ENCODE results near the gene CNGB1. TPM values are rescaled to one million over a fixed set of nuclear protein-coding genes. Genes with fewer than 3 reads are reported as not detected.

The CNGB1 gene
- total and polyA plus RNA-seq, 4 donors: under 0.01 TPM; not detected in 2

GRCh38 chr16:57883480-57883879 lies 87.4 kb downstream of the CNGB1 start:
- H3K4me3 ChIP-seq (ENCODE audit: low read depth in 1 of 3, low read length in 3 of 3): no peak overlapping the region
- H3K27ac ChIP-seq (ENCODE audit: low read depth in 1 of 2, low read length in 2 of 2): no peak overlapping the region
- TF ChIP-seq NR2F2 (IDR thresholded peaks at IDR 0.05) (no peak), FOXA2 (IDR thresholded peaks at IDR 0.05) (no peak)
- no peaks in the 10 kb centered on the region for H3K9me3 ChIP-seq (ENCODE audit: control insufficient read depth in 4 of 4, low read length in 3 of 4)
- no peaks in the 10 kb centered on the region for H3K36me3 ChIP-seq (ENCODE audit: control insufficient read depth in 4 of 4, insufficient read depth in 3 of 4, low read depth in 1 of 4, low read length in 3 of 4)
- no peak for DNase-seq (ENCODE audit: low spot score)
- no peak overlapping the region for H3K9ac ChIP-seq (ENCODE audit: low read depth in 1 of 2, low read length in 2 of 2)
- WGBS: 90% methylated on average over 4 of the region's 4 CpGs
- H3K27me3 ChIP-seq (ENCODE audit: control insufficient read depth in 4 of 4, insufficient read depth in 4 of 4, low read length in 3 of 4): no peaks in the 10 kb centered on the region
- H3K4me1 ChIP-seq (ENCODE audit: control insufficient read depth in 4 of 4, insufficient read depth in 4 of 4, low read length in 3 of 4): no peaks in the 10 kb centered on the region

GRCh38 chr16:57882792-57883191 lies 88.1 kb downstream of the CNGB1 start:
- TF ChIP-seq HNF4G (IDR thresholded peaks at IDR 0.05): no peak
- TF ChIP-seq FOXA1 (IDR thresholded peaks at IDR 0.05): no peak
- no peak for TF ChIP-seq FOXA2 (IDR thresholded peaks at IDR 0.05)
- no peak for TF ChIP-seq HNF4A (conservative IDR thresholded peaks at IDR 0.05)
- TF ChIP-seq RXRA (IDR thresholded peaks at IDR 0.05): no peak
- TF ChIP-seq, protein P1, sequence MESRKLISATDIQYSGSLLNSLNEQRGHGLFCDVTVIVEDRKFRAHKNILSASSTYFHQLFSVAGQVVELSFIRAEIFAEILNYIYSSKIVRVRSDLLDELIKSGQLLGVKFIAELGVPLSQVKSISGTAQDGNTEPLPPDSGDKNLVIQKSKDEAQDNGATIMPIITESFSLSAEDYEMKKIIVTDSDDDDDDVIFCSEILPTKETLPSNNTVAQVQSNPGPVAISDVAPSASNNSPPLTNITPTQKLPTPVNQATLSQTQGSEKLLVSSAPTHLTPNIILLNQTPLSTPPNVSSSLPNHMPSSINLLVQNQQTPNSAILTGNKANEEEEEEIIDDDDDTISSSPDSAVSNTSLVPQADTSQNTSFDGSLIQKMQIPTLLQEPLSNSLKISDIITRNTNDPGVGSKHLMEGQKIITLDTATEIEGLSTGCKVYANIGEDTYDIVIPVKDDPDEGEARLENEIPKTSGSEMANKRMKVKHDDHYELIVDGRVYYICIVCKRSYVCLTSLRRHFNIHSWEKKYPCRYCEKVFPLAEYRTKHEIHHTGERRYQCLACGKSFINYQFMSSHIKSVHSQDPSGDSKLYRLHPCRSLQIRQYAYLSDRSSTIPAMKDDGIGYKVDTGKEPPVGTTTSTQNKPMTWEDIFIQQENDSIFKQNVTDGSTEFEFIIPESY (IDR thresholded peaks at IDR 0.05): no peak
- TF ChIP-seq TAF1 (conservative IDR thresholded peaks at IDR 0.05): no peak
- no peak for TF ChIP-seq JUND (IDR thresholded peaks at IDR 0.05)
- TF ChIP-seq, protein P2, sequence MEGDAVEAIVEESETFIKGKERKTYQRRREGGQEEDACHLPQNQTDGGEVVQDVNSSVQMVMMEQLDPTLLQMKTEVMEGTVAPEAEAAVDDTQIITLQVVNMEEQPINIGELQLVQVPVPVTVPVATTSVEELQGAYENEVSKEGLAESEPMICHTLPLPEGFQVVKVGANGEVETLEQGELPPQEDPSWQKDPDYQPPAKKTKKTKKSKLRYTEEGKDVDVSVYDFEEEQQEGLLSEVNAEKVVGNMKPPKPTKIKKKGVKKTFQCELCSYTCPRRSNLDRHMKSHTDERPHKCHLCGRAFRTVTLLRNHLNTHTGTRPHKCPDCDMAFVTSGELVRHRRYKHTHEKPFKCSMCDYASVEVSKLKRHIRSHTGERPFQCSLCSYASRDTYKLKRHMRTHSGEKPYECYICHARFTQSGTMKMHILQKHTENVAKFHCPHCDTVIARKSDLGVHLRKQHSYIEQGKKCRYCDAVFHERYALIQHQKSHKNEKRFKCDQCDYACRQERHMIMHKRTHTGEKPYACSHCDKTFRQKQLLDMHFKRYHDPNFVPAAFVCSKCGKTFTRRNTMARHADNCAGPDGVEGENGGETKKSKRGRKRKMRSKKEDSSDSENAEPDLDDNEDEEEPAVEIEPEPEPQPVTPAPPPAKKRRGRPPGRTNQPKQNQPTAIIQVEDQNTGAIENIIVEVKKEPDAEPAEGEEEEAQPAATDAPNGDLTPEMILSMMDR (IDR thresholded peaks at IDR 0.05; ENCODE audit: low read depth, low read length, missing input control): no peak
- TF ChIP-seq EGR1 (IDR thresholded peaks at IDR 0.05; ENCODE audit: low read depth in 2 of 2): no peak
- TF ChIP-seq, protein P3, sequence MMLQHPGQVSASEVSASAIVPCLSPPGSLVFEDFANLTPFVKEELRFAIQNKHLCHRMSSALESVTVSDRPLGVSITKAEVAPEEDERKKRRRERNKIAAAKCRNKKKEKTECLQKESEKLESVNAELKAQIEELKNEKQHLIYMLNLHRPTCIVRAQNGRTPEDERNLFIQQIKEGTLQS (IDR thresholded peaks at IDR 0.05): no peak
- TF ChIP-seq, protein P4, sequence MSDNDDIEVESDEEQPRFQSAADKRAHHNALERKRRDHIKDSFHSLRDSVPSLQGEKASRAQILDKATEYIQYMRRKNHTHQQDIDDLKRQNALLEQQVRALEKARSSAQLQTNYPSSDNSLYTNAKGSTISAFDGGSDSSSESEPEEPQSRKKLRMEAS (IDR thresholded peaks at IDR 0.05): no peak
- no peak for TF ChIP-seq NR2F2 (IDR thresholded peaks at IDR 0.05)
- TF ChIP-seq, protein P5, sequence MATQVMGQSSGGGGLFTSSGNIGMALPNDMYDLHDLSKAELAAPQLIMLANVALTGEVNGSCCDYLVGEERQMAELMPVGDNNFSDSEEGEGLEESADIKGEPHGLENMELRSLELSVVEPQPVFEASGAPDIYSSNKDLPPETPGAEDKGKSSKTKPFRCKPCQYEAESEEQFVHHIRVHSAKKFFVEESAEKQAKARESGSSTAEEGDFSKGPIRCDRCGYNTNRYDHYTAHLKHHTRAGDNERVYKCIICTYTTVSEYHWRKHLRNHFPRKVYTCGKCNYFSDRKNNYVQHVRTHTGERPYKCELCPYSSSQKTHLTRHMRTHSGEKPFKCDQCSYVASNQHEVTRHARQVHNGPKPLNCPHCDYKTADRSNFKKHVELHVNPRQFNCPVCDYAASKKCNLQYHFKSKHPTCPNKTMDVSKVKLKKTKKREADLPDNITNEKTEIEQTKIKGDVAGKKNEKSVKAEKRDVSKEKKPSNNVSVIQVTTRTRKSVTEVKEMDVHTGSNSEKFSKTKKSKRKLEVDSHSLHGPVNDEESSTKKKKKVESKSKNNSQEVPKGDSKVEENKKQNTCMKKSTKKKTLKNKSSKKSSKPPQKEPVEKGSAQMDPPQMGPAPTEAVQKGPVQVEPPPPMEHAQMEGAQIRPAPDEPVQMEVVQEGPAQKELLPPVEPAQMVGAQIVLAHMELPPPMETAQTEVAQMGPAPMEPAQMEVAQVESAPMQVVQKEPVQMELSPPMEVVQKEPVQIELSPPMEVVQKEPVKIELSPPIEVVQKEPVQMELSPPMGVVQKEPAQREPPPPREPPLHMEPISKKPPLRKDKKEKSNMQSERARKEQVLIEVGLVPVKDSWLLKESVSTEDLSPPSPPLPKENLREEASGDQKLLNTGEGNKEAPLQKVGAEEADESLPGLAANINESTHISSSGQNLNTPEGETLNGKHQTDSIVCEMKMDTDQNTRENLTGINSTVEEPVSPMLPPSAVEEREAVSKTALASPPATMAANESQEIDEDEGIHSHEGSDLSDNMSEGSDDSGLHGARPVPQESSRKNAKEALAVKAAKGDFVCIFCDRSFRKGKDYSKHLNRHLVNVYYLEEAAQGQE (IDR thresholded peaks at IDR 0.05): no peak
- no peak for TF ChIP-seq YY1 (IDR thresholded peaks at IDR 0.05)
- Histone ChIP-seq H3K27me3 (ENCODE audit: control insufficient read depth in 4 of 4, insufficient read depth in 4 of 4, low read length in 3 of 4) (no peaks in the 10 kb centered on the region), H3K4me1 (ENCODE audit: control insufficient read depth in 4 of 4, insufficient read depth in 4 of 4, low read length in 3 of 4) (no peaks in the 10 kb centered on the region), H3K9me3 (ENCODE audit: control insufficient read depth in 4 of 4, low read length in 3 of 4) (no peaks in the 10 kb centered on the region), H3K36me3 (ENCODE audit: control insufficient read depth in 4 of 4, insufficient read depth in 3 of 4, low read depth in 1 of 4, low read length in 3 of 4) (no peaks in the 10 kb centered on the region), H3K27ac (ENCODE audit: low read depth in 1 of 2, low read length in 2 of 2) (no peak overlapping the region), H3K9ac (ENCODE audit: low read depth in 1 of 2, low read length in 2 of 2) (no peak overlapping the region), H3K4me3 (ENCODE audit: low read depth in 1 of 3, low read length in 3 of 3) (no peak overlapping the region)
- 76% methylated on average over 7 of the region's 7 CpGs for WGBS
- no peak for DNase-seq (ENCODE audit: low spot score)

Measured in liver (tissue), 9 donors.